H1 (cell line): ENCODE results near the gene OR1K1. TPM values are rescaled to one million over a fixed set of nuclear protein-coding genes. Genes with fewer than 3 reads are reported as not detected.

Experiments used
- CREB1 ChIP-seq: IDR thresholded peaks from 2 replicates; pipeline ENCODE4 v1.6.1; 2012; ENCODE audit warnings: inconsistent platforms
- MAX ChIP-seq: IDR thresholded peaks from 2 replicates; pipeline ENCODE4 v1.6.1; 2012; ENCODE audit warnings: inconsistent platforms
- RAD21 ChIP-seq, 2 experiments: IDR thresholded peaks in 1 of 2; conservative IDR thresholded peaks in 1 of 2; 2 replicates each; pipeline ENCODE4 v1.6.1; 2011; ENCODE audit warnings: low read depth in 2 of 2, low read length in 2 of 2, improper control_type of control experiment in 1 of 2, inconsistent platforms in 1 of 2, mild to moderate bottlenecking in 1 of 2, moderate library complexity in 1 of 2
- SAP30 ChIP-seq: fragments of 300-600 bp; sonication (generic); IDR thresholded peaks from 2 replicates; pipeline ENCODE4 v1.7.1; 2012; ENCODE audit warnings: low read length, moderate library complexity, mild to moderate bottlenecking, inconsistent platforms; ENCODE audit not compliant: insufficient read depth, insufficient replicate concordance
- polyA plus RNA-seq, 7 experiments: library from polyadenylated mRNA; depleted of rRNA in 3 of 7; stranded (reverse) in 5 of 7; unstranded in 2 of 7; fragments of >200 nt in 5 of 7; fragments of 200-250 nt in 2 of 7; gene quantifications; 1 replicate in 5 of 7; 2 replicates in 1 of 7; 4 replicates in 1 of 7; pipeline versions ENCODE4 v1.2.1 to v1.2.3, GENCODE V29; 2011 to 2013; ENCODE audit warnings: missing spikeins in 2 of 7, mixed read lengths in 2 of 7
- total RNA-seq: library from RNA; stranded (reverse); fragmentation: NEBNext Ultra II Directional; extraction: Animal tissue kit (Norgen Biotek cat#: 25700); gene quantifications from 2 replicates; pipeline ENCODE4 v1.2.1, GENCODE V29; 2021

OR1K1 gene
- total and polyA plus RNA-seq, 2 of the 8 experiments (the other 6 are each of a cell fraction or from before 2014, with no cell fraction given) = not detected

- TF ChIP-seq RAD21 (IDR thresholded peaks at IDR 0.05 in 1 of 2, conservative IDR thresholded peaks at IDR 0.05 in 1 of 2; ENCODE audit: low read depth in 2 of 2, low read length in 2 of 2) (no peak), CREB1 (no peak), SAP30 (no peak), MAX (no peak)
Measured at GRCh38 chr9:122812736-122813135, 12.8 kb downstream of the OR1K1 start (continued).
